IMR-90 (cell line): ENCODE data around the gene MAFG. TPM values are rescaled to one million over a fixed set of nuclear protein-coding genes. Genes with fewer than 3 reads are reported as not detected.

Experiments
- ATAC-seq: fragments of 200-7000 bp; cut with Tn5 transposase; 2 replicates; pipeline ENCODE4 v1.9.1; 2020; ENCODE audit warnings: low read depth, mild to moderate bottlenecking, moderate library complexity
- BruUV-seq: library from RNA; stranded (reverse); fragments of 400-500 nt; replicated peaks from 2 replicates; lab custom pipeline; 2021; lab: Mats Ljungman, UMichigan
- CTCF ChIA-PET: fragments of 300-600 bp; formaldehyde crosslinking; extraction: SDS; loops from one replicate; lab custom pipeline; 2021; ENCODE audit warnings: antibody characterized with exemption; lab: Yijun Ruan, JAX
- POLR2A ChIA-PET: fragments of 300-600 bp; sonication (Branson Sonifier 250); formaldehyde crosslinking; loops from one replicate; lab custom pipeline; 2022; ENCODE audit warnings: antibody characterized with exemption; ENCODE audit not compliant: unreplicated experiment; lab: Charles Lee
- DNase-seq: peaks from one replicate; pipeline ENCODE4 v3.0.0; 2013
- H2AFZ ChIP-seq: replicated peaks from 2 replicates; pipeline ENCODE3; 2013; ENCODE audit warnings: low read length, mild to moderate bottlenecking; ENCODE audit not compliant: poor library complexity
- H2AK5ac ChIP-seq: 2 replicates; pipeline ENCODE4 v1.6.1; 2013; ENCODE audit warnings: low read depth, low read length, inconsistent platforms
- H2AK9ac ChIP-seq: replicated peaks from 2 replicates; pipeline ENCODE3; 2013; ENCODE audit warnings: mild to moderate bottlenecking, low read depth, low read length, moderate library complexity; ENCODE audit not compliant: poor library complexity
- H2BK120ac ChIP-seq: 2 replicates; pipeline ENCODE4 v1.6.1; 2013; ENCODE audit warnings: low read depth, low read length, inconsistent platforms
- H2BK15ac ChIP-seq: 3 replicates; pipeline ENCODE4 v1.6.1; 2013; ENCODE audit warnings: low read depth, low read length, inconsistent platforms
- H2BK20ac ChIP-seq: 2 replicates; pipeline ENCODE4 v1.6.1; 2013; ENCODE audit warnings: low read depth, mild to moderate bottlenecking, inconsistent platforms, low read length, moderate library complexity
- H2BK5ac ChIP-seq: 2 replicates; pipeline ENCODE4 v1.6.1; 2013; ENCODE audit warnings: mild to moderate bottlenecking, low read depth, low read length, inconsistent platforms; ENCODE audit not compliant: poor library complexity, severe bottlenecking
- H3K14ac ChIP-seq: replicated peaks from 2 replicates; pipeline ENCODE4 v1.6.1; 2013; ENCODE audit warnings: low read depth, low read length, inconsistent platforms
- H3K18ac ChIP-seq: 2 replicates; pipeline ENCODE4 v1.6.1; 2013; ENCODE audit warnings: low read depth, low read length, control low read depth
- H3K23ac ChIP-seq: 2 replicates; pipeline ENCODE4 v1.6.1; 2013; ENCODE audit warnings: low read depth, low read length, inconsistent platforms
- H3K27ac ChIP-seq: 2 replicates; pipeline ENCODE4 v1.5.1; 2013; ENCODE audit warnings: mild to moderate bottlenecking, control low read depth, low read length; ENCODE audit not compliant: insufficient read depth
- H3K27me3 ChIP-seq: 2 replicates; pipeline ENCODE4 v1.6.1; 2013; ENCODE audit warnings: low read length; ENCODE audit not compliant: control insufficient read depth, insufficient read depth
- H3K36me3 ChIP-seq: 2 replicates; pipeline ENCODE4 v1.6.1; 2013; ENCODE audit warnings: low read length, mixed read lengths; ENCODE audit not compliant: control insufficient read depth, insufficient read depth
- H3K4ac ChIP-seq: 2 replicates; pipeline ENCODE4 v1.6.1; 2013; ENCODE audit warnings: low read depth, low read length, inconsistent platforms
- H3K4me1 ChIP-seq: 2 replicates; pipeline ENCODE4 v1.6.1; 2013; ENCODE audit warnings: low read length, mixed read lengths; ENCODE audit not compliant: control insufficient read depth, insufficient read depth
- H3K4me2 ChIP-seq: 2 replicates; pipeline ENCODE4 v1.6.1; 2013; ENCODE audit warnings: low read depth, mild to moderate bottlenecking, control low read depth, low read length, moderate library complexity
- H3K4me3 ChIP-seq: 2 replicates; pipeline ENCODE4 v1.5.1; 2013; ENCODE audit warnings: low read depth, mild to moderate bottlenecking, control low read depth, low read length, moderate library complexity; ENCODE audit not compliant: insufficient read depth
- H3K56ac ChIP-seq: 2 replicates; pipeline ENCODE4 v1.6.1; 2013; ENCODE audit warnings: low read length, inconsistent platforms; ENCODE audit not compliant: insufficient read depth; ENCODE audit errors: extremely low read depth
- H3K79me1 ChIP-seq, 2 experiments: 2 replicates each; pipeline ENCODE4 v1.6.1; 2013; ENCODE audit warnings: low read length in 2 of 2, inconsistent platforms in 1 of 2, low read depth in 1 of 2
- H3K9ac ChIP-seq: 2 replicates; pipeline ENCODE4 v1.6.1; 2013; ENCODE audit warnings: low read depth, low read length, control low read depth
- H3K9me1 ChIP-seq: 2 replicates; pipeline ENCODE4 v1.6.1; 2013; ENCODE audit warnings: low read length, inconsistent platforms; ENCODE audit not compliant: insufficient read depth
- H3K9me3 ChIP-seq: 2 replicates; pipeline ENCODE4 v1.6.1; 2013; ENCODE audit warnings: low read length; ENCODE audit not compliant: control insufficient read depth, insufficient read depth
- H4K20me1 ChIP-seq: 2 replicates; pipeline ENCODE4 v1.6.1; 2013; ENCODE audit warnings: low read length, inconsistent platforms; ENCODE audit not compliant: insufficient read depth
- H4K5ac ChIP-seq: 2 replicates; pipeline ENCODE4 v1.6.1; 2013; ENCODE audit warnings: mild to moderate bottlenecking, low read depth, low read length, control low read depth
- H4K8ac ChIP-seq, 2 experiments: 2 replicates each; pipeline ENCODE4 v1.6.1; 2013; ENCODE audit warnings: low read depth in 2 of 2, low read length in 2 of 2, control low read depth in 1 of 2, inconsistent platforms in 1 of 2
- H4K91ac ChIP-seq: 2 replicates; pipeline ENCODE4 v1.6.1; 2013; ENCODE audit warnings: low read depth, low read length, inconsistent platforms; ENCODE audit not compliant: insufficient read depth
- CTCF ChIP-seq: conservative IDR thresholded peaks from 2 replicates; pipeline ENCODE4 v1.5.1; 2012; ENCODE audit warnings: mild to moderate bottlenecking, low read depth, low read length, improper control_type of control experiment
- MAZ ChIP-seq: IDR thresholded peaks from 2 replicates; pipeline ENCODE4 v1.6.1; 2012; ENCODE audit warnings: low read depth, mild to moderate bottlenecking, low read length, improper control_type of control experiment, moderate library complexity, borderline replicate concordance
- MXI1 ChIP-seq: IDR thresholded peaks from 2 replicates; pipeline ENCODE4 v1.6.1; 2012; ENCODE audit warnings: low read depth, mild to moderate bottlenecking, low read length, moderate library complexity, borderline replicate concordance
- NFE2L2 ChIP-seq: fragments of 150-350 bp; IDR thresholded peaks from 2 replicates; pipeline ENCODE4 v1.6.1; 2016; ENCODE audit warnings: low read depth, mild to moderate bottlenecking, low read length
- POLR2A ChIP-seq: IDR thresholded peaks from 2 replicates; pipeline ENCODE4 v1.6.1; 2012; ENCODE audit warnings: mild to moderate bottlenecking, low read depth, low read length
- RFX5 ChIP-seq: IDR thresholded peaks from 2 replicates; pipeline ENCODE4 v1.8.0; 2012; ENCODE audit warnings: low read depth, mild to moderate bottlenecking, low read length, moderate library complexity
- SMC3 ChIP-seq: fragments of 150-350 bp; IDR thresholded peaks from 2 replicates; pipeline ENCODE4 v1.6.1; 2016; ENCODE audit warnings: low read depth, mild to moderate bottlenecking, antibody characterized with exemption, low read length, moderate library complexity
- USF2 ChIP-seq: fragments of 150-350 bp; IDR thresholded peaks from 2 replicates; pipeline ENCODE4 v1.6.1; 2017; ENCODE audit warnings: mild to moderate bottlenecking, antibody characterized with exemption, low read length, low read depth
- WGBS, 2 experiments: methylation state at CpG; one replicate each; pipeline versions ENCODE4 v1.1.5 to v1.1.7; 2013; ENCODE audit warnings: missing lambda C conversion rate in 2 of 2; ENCODE audit not compliant: insufficient read length in 1 of 2; ENCODE audit errors: extremely low coverage in 2 of 2; 5-methylcytosine and 5-hydroxymethylcytosine counted together
- dilution Hi-C: fragments of 300-500 bp; cut with HindIII; formaldehyde crosslinking; loops from one replicate; pipeline ENCODE4 v1.14.3; 2018; ENCODE audit warnings: low sequenced_read_pairs; ENCODE audit not compliant: unreplicated experiment
- in situ Hi-C: fragments of 300-500 bp; cut with MboI; formaldehyde crosslinking; loops from 3 replicates; pipeline ENCODE4 v1.14.3; 2019; ENCODE audit warnings: low sequenced_read_pairs, inconsistent platforms, mixed read lengths
- intact Hi-C: fragments of 100-400 bp; cut with micrococcal nuclease; formaldehyde crosslinking; loops from 2 replicates; pipeline ENCODE4 v1.10.0; 2022
- polyA plus RNA-seq, 3 experiments: library from polyadenylated mRNA; depleted of rRNA; stranded (reverse); fragments of >200 nt; gene quantifications; 2 replicates each; pipeline ENCODE4 v1.2.3, GENCODE V29; 2012; ENCODE audit warnings: low replicate concordance in 1 of 3
- total RNA-seq: library from RNA; depleted of rRNA; stranded (reverse); fragments of >200 nt; gene quantifications from 2 replicates; pipeline ENCODE4 v1.2.3, GENCODE V29; 2012

The MAFG gene
- total and polyA plus RNA-seq, 2 of the 4 experiments (the other 2 are of a cell fraction): 6.1 to 15.4 TPM

DNA sequence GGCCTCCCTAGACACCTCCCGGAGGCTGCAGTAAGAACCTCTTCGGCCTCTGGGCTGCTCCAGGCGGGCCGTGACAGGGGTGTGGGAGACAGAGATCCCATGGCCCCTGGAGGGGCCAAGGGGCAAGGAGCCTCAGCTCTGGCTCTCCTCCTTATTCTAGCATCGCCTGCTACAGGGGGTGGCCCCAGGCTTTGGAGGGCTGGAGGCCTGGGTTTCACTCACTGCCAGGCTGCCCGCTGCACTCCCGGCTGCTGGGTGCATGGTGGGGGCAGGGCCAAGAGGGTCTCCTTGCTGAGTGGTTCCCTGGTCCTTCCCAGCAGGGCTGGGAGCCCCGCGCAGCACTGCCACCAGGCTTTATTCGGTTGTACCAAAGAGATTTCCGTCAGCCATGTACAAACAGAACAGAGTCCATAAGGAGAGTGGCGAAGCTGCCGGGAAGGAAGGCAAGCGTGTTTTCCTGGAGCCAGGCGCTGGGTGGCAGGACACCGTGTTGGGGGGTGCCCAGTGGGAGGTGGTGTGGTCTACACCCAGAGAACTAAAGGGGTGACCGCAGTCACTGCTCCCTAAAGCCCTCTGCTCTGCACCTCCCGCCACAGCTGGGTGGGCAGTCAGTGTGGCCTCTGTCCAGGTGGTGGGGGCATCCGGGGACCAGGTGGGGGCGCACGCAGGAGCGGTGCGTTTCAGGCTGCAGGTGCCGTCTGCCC, 23.5 kb downstream of the MAFG start:
- H3K36me3 ChIP-seq: peaks cover 27% of the 10 kb centered on the region; the same call in 1 of the 2 replicates
- no peak overlapping the region for H4K5ac ChIP-seq
- H2BK20ac ChIP-seq: no peak overlapping the region
- no peak overlapping the region for H2BK120ac ChIP-seq
- no peak for TF ChIP-seq MXI1
- no peak for TF ChIP-seq RFX5
- no peak for TF ChIP-seq POLR2A
- no peak for TF ChIP-seq MAZ
- TF ChIP-seq NFE2L2: no peak
- TF ChIP-seq CTCF: no peak
- no peak for TF ChIP-seq USF2
- no peak for TF ChIP-seq SMC3
- no peak overlapping the region for H3K14ac ChIP-seq
- peaks cover 4% of the 10 kb centered on the region for H3K4me1 ChIP-seq
- H4K8ac ChIP-seq: no peak overlapping the region
- no peaks in the 10 kb centered on the region for H3K27me3 ChIP-seq
- ATAC-seq: no peak
- dilution Hi-C loops: no loop called here
- no TSS peak for BruUV-seq
- no peak overlapping the region for H3K9ac ChIP-seq
- no peak for DNase-seq
- H3K4ac ChIP-seq: no peak overlapping the region
- peaks cover 16% of the 10 kb centered on the region for H4K20me1 ChIP-seq
- no peak overlapping the region for H2AK9ac ChIP-seq
- ChIA-PET POLR2A (no interaction called here), CTCF (no interaction called here)
- in situ Hi-C loops: no loop called here
- no peak overlapping the region for H2AFZ ChIP-seq
- H2BK5ac ChIP-seq: no peak overlapping the region
- WGBS, 2 experiments: 98% methylated on average over 16 of the region's 24 CpGs; no CpG with 5 or more reads in 1 of the 2 experiments
- H3K9me1 ChIP-seq: 0 out of 2 replicates have a peak, but pooled peaks cover 9% of the 10 kb centered on the region
- no peak overlapping the region for H3K4me3 ChIP-seq
- no peak overlapping the region for H3K23ac ChIP-seq
- no peak overlapping the region for H3K56ac ChIP-seq
- H4K91ac ChIP-seq: no peak overlapping the region
- H2BK15ac ChIP-seq: no peak overlapping the region
- no peak overlapping the region for H3K27ac ChIP-seq
- intact Hi-C loops: no loop called here
- H3K4me2 ChIP-seq: no peak overlapping the region
- H3K18ac ChIP-seq: no peak overlapping the region
- H3K79me1 ChIP-seq: peaks cover 0 to 22% of the 10 kb centered on the region in 2 experiments; a peak in 3 of 4 replicates
- no peak overlapping the region for H2AK5ac ChIP-seq
- H3K9me3 ChIP-seq: no peaks in the 10 kb centered on the region
